Sigmoid colon (tissue), 4 donors: Measurements from ENCODE around the gene MAB21L2.

Experiments
- CTCF ChIP-seq, 4 experiments: fragments of 450-650 bp in 3 of 4; fragments of 200-600 bp in 1 of 4; IDR thresholded peaks; one replicate each; pipeline ENCODE4 v1.5.1; 2016 to 2019; ENCODE audit warnings: antibody characterized with exemption in 4 of 4, mild to moderate bottlenecking in 3 of 4, moderate library complexity in 2 of 4
- EP300 ChIP-seq, 4 donors: sonication (generic); formaldehyde crosslinking; IDR thresholded peaks; one replicate each; pipeline ENCODE4 v1.6.1; 2017; ENCODE audit warnings: antibody characterized with exemption in 4 of 4
- POLR2A ChIP-seq, 2 donors: fragments of 450-650 bp; IDR thresholded peaks; one replicate each; pipeline ENCODE4 v1.6.1; 2016; ENCODE audit warnings: antibody characterized with exemption in 2 of 2, mild to moderate bottlenecking in 2 of 2, moderate library complexity in 2 of 2

GRCh38 chr4:150593996-150594395 lies 12.0 kb downstream of the MAB21L2 start:
- TF ChIP-seq CTCF (IDR thresholded peaks at IDR 0.05), result no peak
- TF ChIP-seq POLR2A (IDR thresholded peaks at IDR 0.05), result no peak
- no peak for TF ChIP-seq EP300 (IDR thresholded peaks at IDR 0.05)
